GM12892 (cell line): ENCODE measurements around the gene SNRNP70.

Source experiments
- DNase-seq: peaks from one replicate; pipeline ENCODE4 v3.0.0; 2011; ENCODE audit not compliant: insufficient read length
- FAIRE-seq: peaks from 2 replicates; lab custom pipeline; 2011; peaks lifted over from hg19 to GRCh38; lab: Jason Lieb, UNC
- POLR2A ChIP-seq: IDR thresholded peaks from 2 replicates; pipeline ENCODE4 v1.6.1; 2011; ENCODE audit warnings: low read depth, low read length, control low read depth
- POLR2AphosphoS5 ChIP-seq: IDR thresholded peaks from 2 replicates; pipeline ENCODE4 v1.6.1; 2011; ENCODE audit warnings: low read depth, low read length, control low read depth
- TAF1 ChIP-seq: IDR thresholded peaks from 2 replicates; pipeline ENCODE4 v1.6.1; 2011; ENCODE audit warnings: low read depth, mild to moderate bottlenecking, control low read depth, low read length, borderline replicate concordance

Gene SNRNP70

DNA sequence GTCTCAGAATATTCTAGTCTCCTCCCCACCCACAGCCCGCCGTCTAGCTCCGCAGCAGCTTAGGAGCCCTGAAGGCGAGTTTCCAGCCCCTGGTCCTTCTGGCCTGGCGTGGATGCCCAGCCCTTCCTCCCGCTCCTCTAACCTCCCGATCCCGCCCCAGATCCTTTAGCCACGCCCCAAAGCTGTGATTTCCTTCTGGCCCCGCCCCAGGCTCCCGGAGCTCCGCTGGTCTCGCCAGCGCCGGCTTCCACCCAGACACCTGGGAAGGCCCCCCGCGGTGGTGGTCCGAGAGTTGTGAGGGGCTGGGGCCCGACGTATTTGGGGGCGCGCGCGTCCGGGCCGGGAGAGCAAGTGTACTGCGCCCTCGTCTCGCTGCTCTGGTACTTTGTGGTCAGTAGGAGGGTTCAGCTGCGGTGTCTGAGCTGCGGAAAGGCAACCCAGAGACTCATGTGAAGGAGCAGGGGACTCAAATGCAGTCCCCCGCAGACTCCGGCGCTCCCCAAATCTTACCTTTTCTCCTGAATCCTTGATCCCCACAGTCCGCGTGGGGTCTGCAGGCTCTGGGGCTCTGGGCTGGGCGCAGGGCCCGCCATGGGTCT is 27.5 kb upstream of the SNRNP70 start, which contains the start of gene CGB7:
CGB7 (minus strand) TSS at position 114 of the 599 bp plus-strand sequence. CDS start 2,374 bp downstream, outside the sequence.
- TF ChIP-seq POLR2AphosphoS5, result no peak
- TF ChIP-seq POLR2A, result no peak
- no peak for TF ChIP-seq TAF1
- no peak for DNase-seq

GRCh38 chr19:49058562-49058961 is 26.7 kb upstream of the SNRNP70 start:
- no peak for FAIRE-seq
- TF ChIP-seq POLR2A (no peak), POLR2AphosphoS5 (no peak), TAF1 (no peak)
- no peak for DNase-seq

More for the DNA sequence above, 27.5 kb upstream of the SNRNP70 start, which contains the start of gene CGB7:
- FAIRE-seq, result no peak

DNA sequence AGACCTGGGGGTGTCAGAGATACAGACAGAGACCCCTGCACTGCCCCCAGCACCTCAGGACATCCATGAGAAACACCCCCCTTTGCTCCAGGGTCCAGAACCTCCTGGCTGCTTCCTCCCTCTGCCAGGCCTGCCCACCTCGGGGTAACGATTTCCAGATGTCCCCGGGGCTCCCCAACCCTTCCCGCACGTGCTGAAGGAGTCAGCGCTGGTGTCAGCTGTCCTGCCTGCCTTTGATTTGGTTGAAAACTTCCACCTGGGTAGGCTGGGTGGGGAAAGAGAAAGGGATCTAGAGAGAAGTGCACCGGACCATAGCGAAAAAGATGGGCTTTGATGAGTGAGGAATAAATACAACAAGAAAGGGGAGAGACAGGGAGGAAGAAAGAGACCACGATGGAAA is 26.2 kb upstream of the SNRNP70 start:
- FAIRE-seq, result no peak
- no peak for DNase-seq
- TF ChIP-seq POLR2A, result no peak
- no peak for TF ChIP-seq TAF1
- TF ChIP-seq POLR2AphosphoS5, result no peak

GRCh38 chr19:49061000-49061399 is 24.3 kb upstream of the SNRNP70 start:
- TF ChIP-seq POLR2AphosphoS5 (no peak), TAF1 (no peak), POLR2A (no peak)
- DNase-seq, result no peak
- no peak for FAIRE-seq

- no peak for FAIRE-seq
These were observed 23.8 kb upstream of the SNRNP70 start for GRCh38 chr19:49061445-49061844.

DNA sequence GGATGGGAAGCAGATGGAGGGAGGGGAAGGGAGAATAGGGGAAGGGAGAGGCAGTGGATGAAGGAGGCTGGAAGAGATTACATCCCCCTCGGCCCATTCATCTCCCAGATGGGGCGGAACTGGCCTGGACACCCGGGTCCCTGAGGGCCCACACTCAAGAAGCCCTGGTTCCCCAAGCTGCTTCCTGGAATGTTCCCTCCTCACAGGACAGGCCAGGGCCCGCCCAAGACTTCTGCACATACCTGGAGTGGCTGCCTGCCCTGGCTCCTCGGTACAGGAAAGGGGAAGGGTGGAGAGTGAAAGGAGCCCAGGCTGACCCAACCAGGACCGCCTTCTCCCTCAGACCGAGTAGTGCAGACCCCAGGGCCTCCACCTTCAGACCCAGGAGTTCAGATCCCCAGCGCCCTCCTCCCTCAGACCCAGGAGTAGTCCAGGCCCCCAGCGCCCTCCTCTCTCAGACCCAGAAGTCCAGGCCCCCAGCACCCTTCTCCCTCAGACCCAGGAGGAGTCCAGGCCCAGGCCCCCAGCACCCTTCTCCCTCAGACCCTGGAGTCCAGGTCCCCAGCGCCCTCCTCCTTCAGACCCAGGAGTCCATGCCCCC is 21.1 kb upstream of the SNRNP70 start:
- no peak for FAIRE-seq

More at GRCh38 chr19:49061445-49061844, 23.8 kb upstream of the SNRNP70 start:
- DNase-seq, result no peak
- no peak for TF ChIP-seq TAF1
- no peak for TF ChIP-seq POLR2A
- TF ChIP-seq POLR2AphosphoS5, result no peak

GRCh38 chr19:49064768-49065611 is 20.3 kb upstream of the SNRNP70 start, which contains the start of gene NTF4:
Gene NTF4 (minus strand): TSS chr19:49064818. CDS start chr19:49061997, 2,821 bp downstream.
- FAIRE-seq, result no peak
- no peak for TF ChIP-seq POLR2AphosphoS5
- TF ChIP-seq TAF1, result no peak
- no peak for TF ChIP-seq POLR2A
- no peak for DNase-seq

More for the DNA sequence above, 21.1 kb upstream of the SNRNP70 start:
- no peak for TF ChIP-seq POLR2A
- no peak for TF ChIP-seq POLR2AphosphoS5
- no peak for TF ChIP-seq TAF1
- no peak for DNase-seq

DNA sequence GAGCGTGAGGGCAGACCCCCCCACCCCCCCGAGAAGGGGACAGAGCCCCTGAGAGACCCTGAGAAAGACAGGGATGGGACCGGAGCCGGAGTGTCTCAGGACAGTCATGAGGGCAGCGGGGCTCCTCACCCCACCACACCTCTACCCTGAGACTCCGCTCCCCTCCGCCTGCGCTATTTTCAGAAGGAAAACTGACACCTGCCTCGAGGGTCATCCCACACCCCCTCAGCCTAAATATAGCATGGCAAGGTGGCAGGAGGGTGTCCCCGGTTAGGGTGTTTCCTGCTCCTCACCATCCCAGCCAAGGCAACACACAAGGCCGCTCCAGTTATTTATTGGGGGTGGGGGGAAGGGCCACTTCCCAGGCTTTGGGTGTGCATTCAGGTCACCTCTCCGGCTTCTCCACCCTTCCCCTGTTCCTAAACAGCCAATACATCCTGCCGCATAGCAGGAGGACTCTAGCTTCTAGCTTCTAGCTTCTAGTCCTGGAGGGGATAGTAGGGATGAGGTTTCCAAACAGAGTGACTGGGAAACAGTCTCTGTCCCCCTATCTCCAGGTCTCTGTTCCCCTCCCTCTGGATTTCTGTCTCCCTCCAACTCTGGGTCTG is 19.2 kb upstream of the SNRNP70 start:
- FAIRE-seq, result no peak
- no peak for TF ChIP-seq TAF1
- no peak for TF ChIP-seq POLR2AphosphoS5
- no peak for TF ChIP-seq POLR2A
- no peak for DNase-seq

DNA sequence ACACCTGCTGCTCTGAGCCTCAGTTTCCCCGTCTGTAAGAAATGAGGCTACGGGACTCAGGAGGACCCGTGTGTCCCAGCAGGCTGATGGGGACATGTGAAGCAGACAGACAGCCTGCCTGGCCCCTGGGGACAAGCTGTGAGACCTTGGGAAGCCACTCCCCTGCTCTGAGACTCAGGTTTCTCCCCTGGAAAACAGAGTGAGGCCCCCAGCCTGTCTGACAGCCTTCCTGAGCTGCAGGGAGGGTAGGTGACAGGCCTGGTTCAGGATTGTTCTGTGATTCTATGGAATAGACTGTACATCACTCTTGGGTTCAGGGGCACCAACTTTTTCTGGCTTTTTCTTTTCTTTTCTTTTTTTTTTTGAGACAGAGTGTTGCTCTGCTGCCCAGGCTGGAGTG is 17.7 kb upstream of the SNRNP70 start:
- DNase-seq (no peak), FAIRE-seq (no peak)
- no peak for TF ChIP-seq POLR2A

- DNase-seq, result no peak
- no peak for FAIRE-seq
- TF ChIP-seq TAF1, result no peak
- no peak for TF ChIP-seq POLR2A
- no peak for TF ChIP-seq POLR2AphosphoS5
These were observed 16.2 kb upstream of the SNRNP70 start for GRCh38 chr19:49069026-49069425.

- TF ChIP-seq TAF1 (no peak), POLR2AphosphoS5 (no peak), POLR2A (no peak)
- DNase-seq, result no peak
- no peak for FAIRE-seq
These were observed 14.8 kb upstream of the SNRNP70 start for GRCh38 chr19:49070416-49070815.
